Suprapubic skin (tissue), 4 donors: ENCODE results near the gene LINGO1. TPM values are rescaled to one million over a fixed set of nuclear protein-coding genes. Genes with fewer than 3 reads are reported as not detected.

Experiments
- DNase-seq, 2 donors: peaks; one replicate each; pipeline ENCODE4 v3.0.0-alpha.2; 2019; ENCODE audit warnings: low spot score in 2 of 2
- H3K27ac ChIP-seq: fragments of 200-600 bp; sonication (generic); one replicate; pipeline ENCODE4 v1.5.1; 2019
- H3K27me3 ChIP-seq: fragments of 200-600 bp; sonication (generic); one replicate; pipeline ENCODE4 v1.5.1; 2019
- H3K36me3 ChIP-seq: fragments of 200-600 bp; sonication (generic); one replicate; pipeline ENCODE4 v1.5.1; 2019
- H3K4me1 ChIP-seq: fragments of 200-600 bp; sonication (generic); one replicate; pipeline ENCODE4 v1.5.1; 2019
- H3K4me3 ChIP-seq: fragments of 200-600 bp; sonication (generic); one replicate; pipeline ENCODE4 v1.5.1; 2019; ENCODE audit warnings: mild to moderate bottlenecking
- H3K9me3 ChIP-seq: fragments of 200-600 bp; sonication (generic); one replicate; pipeline ENCODE4 v1.5.1; 2019
- CTCF ChIP-seq, 2 donors: fragments of 200-600 bp in 1 of 2; fragments of 450-650 bp in 1 of 2; sonication (generic) in 1 of 2; IDR thresholded peaks; one replicate each; pipeline ENCODE4 v1.5.1; 2016 to 2019; ENCODE audit warnings: antibody characterized with exemption in 2 of 2, mild to moderate bottlenecking in 1 of 2, moderate library complexity in 1 of 2
- EP300 ChIP-seq: sonication (generic); formaldehyde crosslinking; IDR thresholded peaks from one replicate; pipeline ENCODE4 v1.6.1; 2017; ENCODE audit warnings: antibody characterized with exemption
- POLR2A ChIP-seq, 2 donors: fragments of 450-650 bp; IDR thresholded peaks; one replicate each; pipeline ENCODE4 v1.6.1; 2017; ENCODE audit warnings: antibody characterized with exemption in 2 of 2, mild to moderate bottlenecking in 2 of 2, moderate library complexity in 2 of 2
- POLR2AphosphoS5 ChIP-seq, 3 donors: sonication (generic); formaldehyde crosslinking; IDR thresholded peaks; one replicate each; pipeline ENCODE4 v1.6.1; 2017; ENCODE audit warnings: antibody characterized with exemption in 3 of 3
- WGBS: methylation state at CpG from one replicate; pipeline ENCODE4 v1.1.5; 2018; 5-methylcytosine and 5-hydroxymethylcytosine counted together
- total RNA-seq, 4 donors: library from RNA; depleted of rRNA; stranded (reverse); fragments of >200 nt; gene quantifications; one replicate each; pipeline ENCODE4 v1.1.0, GENCODE V29; 2016

The LINGO1 gene
- total RNA-seq, 4 donors from 2014 or later, result 2.7 to 12.5 (median 4.9) TPM

- Histone ChIP-seq H3K9me3 (no peaks in the 10 kb centered on the region), H3K36me3 (no peaks in the 10 kb centered on the region), H3K4me3 (no peak overlapping the region), H3K27ac (no peak overlapping the region), H3K27me3 (peaks cover 3% of the 10 kb centered on the region), H3K4me1 (peaks cover 5% of the 10 kb centered on the region)
- WGBS, result 71% methylated on average over 3 of the region's 4 CpGs
- DNase-seq, result no peak
- TF ChIP-seq POLR2AphosphoS5 (IDR thresholded peaks at IDR 0.05) (no peak), POLR2A (IDR thresholded peaks at IDR 0.05) (no peak), EP300 (no peak), CTCF (IDR thresholded peaks at IDR 0.05) (no peak)
Observed at GRCh38 chr15:77572186-77572585, 60.5 kb downstream of the LINGO1 start.

- TF ChIP-seq POLR2A (IDR thresholded peaks at IDR 0.05), result no peak
- no peak for TF ChIP-seq POLR2AphosphoS5 (IDR thresholded peaks at IDR 0.05)
- TF ChIP-seq EP300, result no peak
- TF ChIP-seq CTCF (IDR thresholded peaks at IDR 0.05), result no peak
- Histone ChIP-seq H3K4me1 (peaks cover 5% of the 10 kb centered on the region), H3K36me3 (no peaks in the 10 kb centered on the region), H3K27me3 (peaks cover 3% of the 10 kb centered on the region), H3K27ac (no peak overlapping the region), H3K9me3 (no peaks in the 10 kb centered on the region), H3K4me3 (no peak overlapping the region)
- WGBS, result 88% methylated on average over 12 of the region's 15 CpGs
- no peak for DNase-seq
Observed at GRCh38 chr15:77571741-77572140, 61.0 kb downstream of the LINGO1 start.

GRCh38 chr15:77571181-77571580, 61.5 kb downstream of the LINGO1 start:
- WGBS, result 75% methylated on average over 1 of the region's 6 CpGs
- H3K4me3 ChIP-seq, result no peak overlapping the region
- H3K36me3 ChIP-seq, result no peaks in the 10 kb centered on the region
- peaks cover 5% of the 10 kb centered on the region for H3K4me1 ChIP-seq
- DNase-seq, result no peak
- H3K9me3 ChIP-seq, result no peaks in the 10 kb centered on the region
- H3K27me3 ChIP-seq, result peaks cover under 1% of the 10 kb centered on the region
- TF ChIP-seq POLR2AphosphoS5 (IDR thresholded peaks at IDR 0.05), result no peak
- H3K27ac ChIP-seq, result no peak overlapping the region

GRCh38 chr15:77569729-77570125, 63.0 kb downstream of the LINGO1 start:
- no peaks in the 10 kb centered on the region for H3K9me3 ChIP-seq
- no peak for TF ChIP-seq POLR2AphosphoS5 (IDR thresholded peaks at IDR 0.05)
- no peak for TF ChIP-seq POLR2A (IDR thresholded peaks at IDR 0.05)
- TF ChIP-seq CTCF (IDR thresholded peaks at IDR 0.05), result no peak
- no peak for TF ChIP-seq EP300
- H3K36me3 ChIP-seq, result no peaks in the 10 kb centered on the region
- peaks cover 5% of the 10 kb centered on the region for H3K4me1 ChIP-seq
- DNase-seq, result no peak
- H3K4me3 ChIP-seq, result peak overlapping the region; percentile 27
- peaks cover 1% of the 10 kb centered on the region for H3K27me3 ChIP-seq
- H3K27ac ChIP-seq, result no peak overlapping the region
- 32% methylated on average over 5 of the region's 6 CpGs for WGBS

GRCh38 chr15:77568973-77569728, 63.6 kb downstream of the LINGO1 start:
- Histone ChIP-seq H3K4me3 (peak overlapping the region; percentile 27), H3K36me3 (no peaks in the 10 kb centered on the region), H3K27ac (no peak overlapping the region), H3K9me3 (no peaks in the 10 kb centered on the region), H3K27me3 (peaks cover 3% of the 10 kb centered on the region), H3K4me1 (peaks cover 5% of the 10 kb centered on the region)
- 62% methylated on average over 24 of the region's 24 CpGs for WGBS
- no peak for DNase-seq
- TF ChIP-seq EP300, result no peak
- no peak for TF ChIP-seq CTCF (IDR thresholded peaks at IDR 0.05)
- no peak for TF ChIP-seq POLR2AphosphoS5 (IDR thresholded peaks at IDR 0.05)
- TF ChIP-seq POLR2A (IDR thresholded peaks at IDR 0.05), result no peak
